ENCODE measurements around the gene ZNF557. TPM values are rescaled to one million over a fixed set of nuclear protein-coding genes. Genes with fewer than 3 reads are reported as not detected.

The ZNF557 gene
- total RNA-seq, 1 experiment from 2014 or later, result 9.4 TPM

- DNase-seq (ENCODE audit: low read depth), result no peak
These were observed 55.3 kb downstream of the ZNF557 start for GRCh38 chr19:7124782-7125181.

GRCh38 chr19:7125221-7125620 is 55.7 kb downstream of the ZNF557 start:
- no peak for DNase-seq (ENCODE audit: low read depth)

DNA sequence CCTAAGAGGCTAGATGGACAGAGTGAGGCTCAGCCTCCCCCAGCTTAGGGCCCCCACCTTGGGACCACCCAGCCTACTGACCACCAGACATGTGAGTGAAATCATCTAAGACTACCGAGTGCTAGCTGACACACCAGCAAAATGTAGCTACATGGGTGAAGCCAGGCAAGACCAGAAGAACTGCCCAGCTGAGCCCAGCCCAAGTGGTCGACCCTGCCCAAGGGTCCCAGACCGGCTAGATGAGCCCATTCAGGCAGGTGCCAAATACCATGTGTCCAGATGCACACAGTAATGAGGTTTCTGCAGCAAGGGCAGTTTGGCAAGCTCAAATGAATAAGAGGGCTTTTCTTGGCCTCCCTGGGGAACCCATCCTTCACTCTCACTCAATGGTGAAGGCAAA is 56.6 kb downstream of the ZNF557 start:
- DNase-seq (ENCODE audit: low read depth), result no peak

DNA sequence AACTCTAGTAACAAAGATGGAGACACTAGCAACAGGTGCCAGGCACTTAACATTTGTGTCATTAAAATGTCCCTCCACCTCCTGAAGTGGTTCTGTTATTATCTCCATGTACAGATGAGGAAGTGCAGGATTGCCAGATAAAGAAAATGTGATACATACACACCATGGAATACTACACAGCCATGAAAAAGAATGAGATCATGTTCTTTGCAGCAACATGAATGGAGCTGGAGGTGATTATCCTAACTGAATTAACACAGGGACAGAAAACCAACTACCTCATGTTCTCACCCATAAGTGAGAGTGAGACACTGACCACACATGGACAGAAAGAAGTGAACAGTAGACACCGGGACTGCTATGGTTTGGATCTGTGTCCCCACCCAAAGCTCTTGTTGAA is 60.5 kb downstream of the ZNF557 start:
- DNase-seq (ENCODE audit: low read depth), result no peak

GRCh38 chr19:7132054-7132453 is 62.6 kb downstream of the ZNF557 start:
- DNase-seq (ENCODE audit: low read depth), result no peak

DNA sequence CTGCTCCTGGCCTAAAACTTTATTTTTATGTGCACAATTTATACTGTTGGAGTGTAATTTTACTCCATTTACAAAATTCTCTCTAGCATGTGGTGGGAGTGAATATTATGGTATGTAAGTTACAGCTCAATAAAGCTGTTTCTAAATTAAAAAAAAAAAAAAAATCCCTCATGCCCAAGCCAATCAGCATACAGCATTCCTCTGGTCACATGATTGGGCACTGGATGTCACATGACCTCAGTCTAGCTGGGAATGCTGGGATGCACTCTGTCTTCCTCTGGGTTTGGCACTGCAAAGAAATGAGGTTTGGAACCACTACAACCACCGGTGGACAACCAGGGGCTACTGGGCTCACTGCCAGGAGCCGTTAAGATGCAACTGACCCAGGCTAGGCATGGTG is 67.6 kb downstream of the ZNF557 start:
- DNase-seq (ENCODE audit: low read depth), result no peak

Other genes with a start within 250 kb of the ZNF557 start
- gene ADGRE1, start 182.1 kb upstream of the ZNF557 start, total RNA-seq (2014; rRNA removed; shearing (Covaris generic)), result 6.6 and 7.2 TPM in 2 replicates
- not detected in 2 replicates for gene MBD3L2B, start 48.3 kb upstream of the ZNF557 start, total RNA-seq (2014; rRNA removed; shearing (Covaris generic))
- gene MBD3L5, start 39.1 kb upstream of the ZNF557 start, total RNA-seq (2014; rRNA removed; shearing (Covaris generic)), result not detected in 2 replicates
- gene MBD3L4, start 29.5 kb upstream of the ZNF557 start, total RNA-seq (2014; rRNA removed; shearing (Covaris generic)), result not detected in 2 replicates
- gene MBD3L2, start 20.4 kb upstream of the ZNF557 start, total RNA-seq (2014; rRNA removed; shearing (Covaris generic)), result not detected in 2 replicates
- gene MBD3L3, start 11.0 kb upstream of the ZNF557 start, total RNA-seq (2014; rRNA removed; shearing (Covaris generic)), result not detected in 2 replicates
- gene INSR, start 224.7 kb downstream of the ZNF557 start, total RNA-seq (2014; rRNA removed; shearing (Covaris generic)), result 0.49 and 0.72 TPM in 2 replicates